HG03439 (cell line): ENCODE measurements around the gene SPTLC3.
"Not testable (repeated sequence)": the region's sequence is repeated elsewhere in the genome, so short reads cannot be mapped to it uniquely, and the experiment has no call there.

Experiments
- ATAC-seq: cut with Tn5 transposase; IDR thresholded peaks from one replicate; pipeline ENCODE4 v1.9.1; 2021; ENCODE audit warnings: mild to moderate bottlenecking, moderate library complexity; ENCODE audit not compliant: unreplicated experiment

The SPTLC3 gene

GRCh38 chr20:13008761-13009681, at the start of gene SPTLC3:
TSS of gene SPTLC3 (plus strand) at chr20:13008972. CDS start at chr20:13009268, 296 bp downstream.
- peak; percentile 44 for ATAC-seq

GRCh38 chr20:12961725-12962124, 47.0 kb upstream of the SPTLC3 start:
- no peak for ATAC-seq

- no peak for ATAC-seq
Measured at GRCh38 chr20:12962895-12963294, 45.9 kb upstream of the SPTLC3 start.

- no peak for ATAC-seq
Measured at GRCh38 chr20:12963416-12963815, 45.4 kb upstream of the SPTLC3 start.

GRCh38 chr20:12965212-12965869, 43.4 kb upstream of the SPTLC3 start:
- no peak for ATAC-seq

GRCh38 chr20:12965870-12966251, 42.9 kb upstream of the SPTLC3 start:
- no peak for ATAC-seq

- no peak for ATAC-seq
Measured at GRCh38 chr20:12966468-12967085, 42.2 kb upstream of the SPTLC3 start.

- ATAC-seq, result no peak
Measured at GRCh38 chr20:12967932-12968331, 40.8 kb upstream of the SPTLC3 start.

- no peak for ATAC-seq
Measured at GRCh38 chr20:12968472-12968871, 40.3 kb upstream of the SPTLC3 start.

GRCh38 chr20:12969071-12969669, 39.6 kb upstream of the SPTLC3 start:
- ATAC-seq, result no peak

- ATAC-seq, result no peak
Measured at GRCh38 chr20:12970372-12970821, 38.4 kb upstream of the SPTLC3 start.

GRCh38 chr20:12975833-12976608, 32.8 kb upstream of the SPTLC3 start:
- no peak for ATAC-seq

GRCh38 chr20:12976720-12977309, 32.0 kb upstream of the SPTLC3 start:
- ATAC-seq, result no peak

GRCh38 chr20:12977328-12978125, 31.2 kb upstream of the SPTLC3 start:
- no peak for ATAC-seq

GRCh38 chr20:12978126-12978394, 30.7 kb upstream of the SPTLC3 start:
- no peak for ATAC-seq

- ATAC-seq, result no peak
Measured at GRCh38 chr20:12978613-12979495, 29.9 kb upstream of the SPTLC3 start.

GRCh38 chr20:12979713-12980112, 29.1 kb upstream of the SPTLC3 start:
- ATAC-seq, result not testable (repeated sequence)

GRCh38 chr20:12982098-12982497, 26.7 kb upstream of the SPTLC3 start:
- ATAC-seq, result no peak
